HUES48 (cell line): ENCODE measurements around the gene WDR59.
"Not testable (repeated sequence)": the region's sequence is repeated elsewhere in the genome, so short reads cannot be mapped to it uniquely, and the experiment has no call there.

ENCODE experiments used
- H3K27ac ChIP-seq: one replicate; pipeline ENCODE4 v1.7.0; 2013; ENCODE audit warnings: low read depth, low read length, inconsistent platforms
- H3K27me3 ChIP-seq: 2 replicates; pipeline ENCODE4 v1.6.1; 2013; ENCODE audit warnings: mild to moderate bottlenecking, low read length; ENCODE audit not compliant: control insufficient read depth, insufficient read depth
- H3K36me3 ChIP-seq: 2 replicates; pipeline ENCODE4 v1.6.1; 2013; ENCODE audit warnings: low read length; ENCODE audit not compliant: control insufficient read depth, insufficient read depth
- H3K4me1 ChIP-seq: 2 replicates; pipeline ENCODE4 v1.6.1; 2013; ENCODE audit warnings: mild to moderate bottlenecking, low read length; ENCODE audit not compliant: control insufficient read depth, insufficient read depth
- H3K4me3 ChIP-seq: 2 replicates; pipeline ENCODE4 v1.5.1; 2013; ENCODE audit warnings: mild to moderate bottlenecking, low read depth, low read length
- H3K9ac ChIP-seq: 2 replicates; pipeline ENCODE4 v1.6.1; 2013; ENCODE audit warnings: mild to moderate bottlenecking, low read depth, low read length, moderate library complexity
- H3K9me3 ChIP-seq: 2 replicates; pipeline ENCODE4 v1.6.1; 2013; ENCODE audit warnings: low read length; ENCODE audit not compliant: control insufficient read depth, insufficient read depth

WDR59 gene

DNA sequence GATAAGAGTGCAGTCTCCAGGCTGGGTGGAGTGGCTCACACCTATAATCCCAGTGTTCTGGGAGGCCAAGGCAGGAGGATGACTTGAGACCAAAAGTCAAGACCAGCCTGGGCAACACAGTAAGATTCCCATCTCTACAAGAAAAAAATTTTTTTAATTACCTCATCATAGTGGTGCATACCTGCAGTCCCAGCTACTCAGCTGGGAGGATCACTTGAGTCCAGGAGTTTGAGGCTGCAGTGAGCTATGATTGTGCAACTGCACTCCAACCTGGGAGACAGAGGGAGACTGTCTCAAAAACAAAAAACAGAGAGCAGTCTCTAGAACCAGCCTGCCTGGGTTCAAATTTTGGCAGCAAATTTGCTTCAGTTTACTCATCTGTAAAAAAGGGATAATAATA, 45.2 kb downstream of the WDR59 start:
- peaks cover 76% of the 10 kb centered on the region for H3K36me3 ChIP-seq
- no peak overlapping the region for H3K9ac ChIP-seq
- no peaks in the 10 kb centered on the region for H3K9me3 ChIP-seq
- H3K4me3 ChIP-seq, result no peak overlapping the region
- H3K4me1 ChIP-seq, result no peaks in the 10 kb centered on the region
- no peaks in the 10 kb centered on the region for H3K27me3 ChIP-seq
- no peak overlapping the region for H3K27ac ChIP-seq

DNA sequence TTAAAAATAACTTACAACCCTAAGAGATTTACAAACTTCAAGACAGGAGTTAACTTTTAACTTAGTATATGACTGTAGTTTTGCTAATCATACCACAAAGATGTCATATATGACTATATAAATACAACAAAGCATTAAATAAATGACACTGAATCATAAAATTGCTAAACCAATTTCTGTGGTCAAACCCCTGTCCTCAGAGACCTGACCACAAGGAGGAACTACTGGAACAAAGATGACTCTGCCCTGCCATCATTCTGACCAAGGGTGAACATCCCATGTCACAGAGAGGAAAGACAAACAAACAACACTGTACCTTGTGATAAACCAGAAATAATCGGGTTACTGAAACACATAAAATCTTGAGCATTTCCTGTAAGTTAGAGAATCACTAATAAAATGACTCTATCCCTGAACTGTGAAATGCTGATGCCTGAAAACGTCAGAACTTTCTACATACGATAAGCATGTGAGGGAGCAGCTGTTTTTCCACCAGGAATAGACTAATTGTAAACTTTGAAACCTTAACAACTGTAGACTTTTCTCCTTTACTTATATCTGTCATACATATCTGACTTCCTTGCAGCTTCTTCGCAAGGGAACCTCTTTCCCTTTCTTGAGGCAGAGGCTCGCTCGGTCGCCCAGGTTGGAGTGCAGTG, 47.9 kb downstream of the WDR59 start:
- Histone ChIP-seq H3K4me3 (no peak overlapping the region), H3K27me3 (no peaks in the 10 kb centered on the region), H3K9me3 (no peaks in the 10 kb centered on the region), H3K36me3 (peaks cover 71% of the 10 kb centered on the region), H3K9ac (no peak overlapping the region), H3K27ac (no peak overlapping the region), H3K4me1 (no peaks in the 10 kb centered on the region)

DNA sequence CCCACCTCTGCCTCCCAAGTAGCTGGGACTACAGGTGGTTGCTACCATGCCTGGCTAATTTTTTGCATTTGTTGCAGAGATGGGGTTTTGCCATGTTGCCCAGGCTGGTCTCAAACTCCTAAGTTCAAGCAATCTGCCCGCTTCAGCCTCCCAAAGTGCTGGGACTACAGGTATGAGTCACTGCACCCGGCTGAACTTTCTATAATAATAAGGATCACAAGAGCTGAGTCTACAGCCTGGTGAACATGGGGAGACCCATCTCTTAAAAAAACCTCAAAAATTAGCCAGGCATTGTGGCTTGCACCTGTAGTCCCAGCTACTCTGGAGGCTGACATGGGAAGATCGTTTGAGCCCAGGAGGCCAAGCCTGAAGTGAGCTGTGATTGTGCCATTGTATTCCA, 53.5 kb downstream of the WDR59 start:
- no peaks in the 10 kb centered on the region for H3K27me3 ChIP-seq
- H3K4me3 ChIP-seq, result no peak overlapping the region
- no peak overlapping the region for H3K9ac ChIP-seq
- H3K4me1 ChIP-seq, result no peaks in the 10 kb centered on the region
- no peaks in the 10 kb centered on the region for H3K9me3 ChIP-seq
- no peak overlapping the region for H3K27ac ChIP-seq
- peaks cover 58% of the 10 kb centered on the region for H3K36me3 ChIP-seq

- no peaks in the 10 kb centered on the region for H3K27me3 ChIP-seq
- peaks cover 50% of the 10 kb centered on the region for H3K36me3 ChIP-seq
- H3K4me1 ChIP-seq, result no peaks in the 10 kb centered on the region
- no peak overlapping the region for H3K27ac ChIP-seq
- H3K4me3 ChIP-seq, result no peak overlapping the region
- no peak overlapping the region for H3K9ac ChIP-seq
- H3K9me3 ChIP-seq, result no peaks in the 10 kb centered on the region
Measured at GRCh38 chr16:74929636-74930035, 55.3 kb downstream of the WDR59 start.

GRCh38 chr16:74926805-74927204, 58.1 kb downstream of the WDR59 start:
- Histone ChIP-seq H3K4me1 (no peaks in the 10 kb centered on the region), H3K27ac (no peak overlapping the region), H3K9me3 (no peaks in the 10 kb centered on the region), H3K9ac (no peak overlapping the region), H3K4me3 (no peak overlapping the region), H3K36me3 (peaks cover 55% of the 10 kb centered on the region), H3K27me3 (no peaks in the 10 kb centered on the region)

DNA sequence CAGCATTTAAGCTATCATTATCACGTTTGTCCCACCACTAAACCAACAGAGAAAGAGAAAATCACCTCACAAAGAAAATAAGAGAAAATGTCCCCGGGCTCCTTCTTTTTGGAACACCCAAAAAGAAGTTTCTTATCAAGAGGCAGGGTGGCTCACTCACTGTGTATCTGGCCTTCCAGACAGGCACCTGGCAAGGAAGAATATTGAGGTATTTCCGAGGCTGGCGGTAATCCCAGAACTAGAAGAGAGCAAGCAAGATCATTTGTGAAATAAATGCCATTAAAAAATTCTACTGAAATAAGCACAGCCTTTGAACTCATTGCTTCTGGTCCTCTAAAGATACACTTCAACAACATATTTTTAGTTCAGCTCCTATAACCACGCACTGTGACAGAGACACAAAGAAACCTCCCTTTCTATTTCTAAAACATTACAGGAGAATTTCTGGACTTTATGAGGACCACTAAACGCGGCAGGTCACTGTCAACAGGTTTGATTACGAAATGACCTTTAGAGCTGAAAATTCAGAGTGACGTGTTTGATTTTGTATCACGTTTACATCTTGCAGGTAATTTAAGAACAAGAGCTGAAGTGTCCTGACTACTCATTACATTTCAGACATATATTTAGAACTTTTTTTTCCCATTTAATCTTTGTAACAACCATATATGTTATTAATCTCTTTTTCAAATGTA, 61.0 kb downstream of the WDR59 start:
- no peaks in the 10 kb centered on the region for H3K4me1 ChIP-seq
- H3K27me3 ChIP-seq, result no peaks in the 10 kb centered on the region
- H3K9me3 ChIP-seq, result no peaks in the 10 kb centered on the region
- no peak overlapping the region for H3K4me3 ChIP-seq
- peaks cover 56% of the 10 kb centered on the region for H3K36me3 ChIP-seq
- no peak overlapping the region for H3K9ac ChIP-seq
- H3K27ac ChIP-seq, result no peak overlapping the region

DNA sequence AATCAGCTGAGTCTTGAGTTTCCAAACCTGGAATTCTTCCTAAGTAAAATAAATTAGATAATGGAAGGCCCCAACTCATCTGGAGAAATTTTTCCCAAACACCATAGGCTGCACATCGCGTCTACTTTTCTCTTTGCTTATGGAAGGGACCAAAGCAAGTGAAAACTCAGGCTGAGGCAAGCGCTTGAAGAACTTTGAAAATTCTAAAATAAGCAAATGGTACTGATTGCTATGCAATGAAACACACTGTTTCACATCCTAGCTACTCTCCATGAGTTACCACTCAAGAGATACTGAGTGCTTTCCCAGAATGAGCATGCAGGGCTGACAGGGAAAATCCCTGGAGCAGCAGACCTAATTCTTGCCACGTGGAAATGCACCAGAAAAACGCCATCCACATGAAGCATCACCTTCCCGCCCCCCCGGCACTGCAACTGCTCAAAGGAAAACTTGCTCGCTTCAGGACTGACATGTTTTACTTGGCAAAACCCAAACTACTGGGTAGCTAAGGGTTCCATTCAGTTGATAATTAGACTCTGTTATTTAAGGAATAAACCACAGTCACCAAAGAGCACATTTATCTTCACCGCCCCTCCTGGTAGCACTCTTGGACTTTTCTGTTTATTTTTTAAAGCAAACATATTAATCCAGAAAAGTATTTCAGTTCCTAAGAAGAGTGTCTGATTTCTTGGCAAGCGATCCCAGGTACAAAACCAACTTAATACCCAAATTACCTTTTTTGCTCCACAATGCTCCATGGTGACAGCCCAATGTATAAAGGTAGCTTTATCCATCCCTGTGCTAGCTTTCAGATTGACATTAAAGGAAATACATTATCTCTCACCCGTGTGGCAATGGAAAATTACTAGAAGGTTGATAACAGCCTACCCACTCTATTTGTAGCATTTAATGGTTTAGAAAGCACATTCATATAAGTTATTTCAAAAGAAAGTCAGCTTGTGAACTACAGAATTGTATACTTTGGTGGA, 62.5 kb downstream of the WDR59 start:
- H3K4me3 ChIP-seq, result no peak overlapping the region
- no peaks in the 10 kb centered on the region for H3K4me1 ChIP-seq
- H3K36me3 ChIP-seq, result peaks cover 64% of the 10 kb centered on the region
- no peaks in the 10 kb centered on the region for H3K27me3 ChIP-seq
- H3K9me3 ChIP-seq, result no peaks in the 10 kb centered on the region
- H3K27ac ChIP-seq, result no peak overlapping the region
- H3K9ac ChIP-seq, result no peak overlapping the region

- Histone ChIP-seq H3K27ac (no peak overlapping the region), H3K27me3 (no peaks in the 10 kb centered on the region), H3K4me1 (no peaks in the 10 kb centered on the region), H3K9me3 (no peaks in the 10 kb centered on the region), H3K36me3 (peaks cover 75% of the 10 kb centered on the region), H3K4me3 (no peak overlapping the region), H3K9ac (no peak overlapping the region)
Measured at GRCh38 chr16:74921051-74921450, 63.9 kb downstream of the WDR59 start.

DNA sequence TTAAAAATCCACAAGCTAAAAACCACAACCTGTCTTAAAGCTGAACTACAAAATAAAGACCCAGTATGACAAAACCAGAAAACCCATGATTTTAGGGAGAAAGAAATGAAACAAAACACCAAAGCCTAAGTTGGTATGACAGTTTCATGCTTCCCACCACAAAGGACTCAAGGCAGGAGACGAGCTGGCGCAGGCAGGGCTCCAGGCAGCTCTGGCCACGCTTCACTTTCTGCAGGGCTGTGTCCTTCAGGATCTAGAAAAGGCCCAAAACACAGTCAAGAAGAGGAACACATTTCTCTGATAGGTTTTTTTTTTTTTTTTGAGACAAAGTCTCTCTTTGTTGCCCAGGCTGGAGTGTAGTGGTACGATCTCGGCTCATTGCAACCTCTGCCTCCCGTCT, 75.3 kb downstream of the WDR59 start:
- H3K27ac ChIP-seq, result no peak overlapping the region
- H3K36me3 ChIP-seq, result peaks cover 80% of the 10 kb centered on the region
- H3K9ac ChIP-seq, result no peak overlapping the region
- no peak overlapping the region for H3K4me3 ChIP-seq
- no peaks in the 10 kb centered on the region for H3K27me3 ChIP-seq
- peaks cover 4% of the 10 kb centered on the region; the same call in 1 of the 2 replicates for H3K9me3 ChIP-seq
- H3K4me1 ChIP-seq, result no peaks in the 10 kb centered on the region

- not testable (repeated sequence) for H3K4me3 ChIP-seq, H3K9ac ChIP-seq, H3K4me1 ChIP-seq, H3K9me3 ChIP-seq, H3K27me3 ChIP-seq, H3K27ac ChIP-seq
- peaks cover 79% of the 10 kb centered on the region for H3K36me3 ChIP-seq
Measured at GRCh38 chr16:74908759-74909158, 76.2 kb downstream of the WDR59 start.
